ENCODE measurements around the gene PRUNE2.

GRCh38 chr9:76624391-76625048 lies 281.4 kb downstream of the PRUNE2 start:
- TF ChIP-seq CTCF (IDR thresholded peaks at IDR 0.05) (no peak), POLR2A (IDR thresholded peaks at IDR 0.05) (no peak), EP300 (IDR thresholded peaks at IDR 0.05; ENCODE audit: low read depth) (no peak), POLR2AphosphoS5 (IDR thresholded peaks at IDR 0.05) (no peak)

All from transverse colon (tissue), 4 donors.